ENCODE results near the gene TRPV5. TPM values are rescaled to one million over a fixed set of nuclear protein-coding genes. Genes with fewer than 3 reads are reported as not detected.
"Not testable (repeated sequence)": the region's sequence is repeated elsewhere in the genome, so short reads cannot be mapped to it uniquely, and the experiment has no call there.

TRPV5 gene
- not detected in 2 replicates for total RNA-seq

GRCh38 chr7:142933624-142934023 is at the start of gene TRPV5:
TRPV5 (minus strand) TSS chr7:142933746; CDS start chr7:142933459, 287 bp downstream.
- intact Hi-C loops (cut with micrococcal nuclease) = no loop called here
- H3K27me3 Mint-ChIP-seq (ENCODE audit: low read depth) = no peaks in the 10 kb centered on the region
- DNase-seq (ENCODE audit: low spot score) = no peak
- no peak within 1 kb of the TSS for H3K4me3 Mint-ChIP-seq (ENCODE audit: low read depth)
- H3K9me3 Mint-ChIP-seq = no peaks in the 10 kb centered on the region
- no peaks in the 10 kb centered on the region for H3K4me1 Mint-ChIP-seq (ENCODE audit: low read depth)
- H3K27ac Mint-ChIP-seq = no peak within 1 kb of the TSS
- no peaks in the 10 kb centered on the region for H3K36me3 Mint-ChIP-seq (ENCODE audit: low read depth)

- H3K36me3 Mint-ChIP-seq (ENCODE audit: low read depth); H3K4me1 Mint-ChIP-seq (ENCODE audit: low read depth); H3K9me3 Mint-ChIP-seq; intact Hi-C loops (cut with micrococcal nuclease); H3K27ac Mint-ChIP-seq; H3K4me3 Mint-ChIP-seq (ENCODE audit: low read depth); DNase-seq (ENCODE audit: low spot score): not testable (repeated sequence)
- peaks cover 25% of the 10 kb centered on the region for H3K27me3 Mint-ChIP-seq (ENCODE audit: low read depth)
These were observed 44.9 kb upstream of the TRPV5 start for GRCh38 chr7:142978402-142978801.

GRCh38 chr7:142974626-142975025 is 41.1 kb upstream of the TRPV5 start:
- Mint-ChIP-seq H3K27ac (no peak overlapping the region), H3K27me3 (ENCODE audit: low read depth) (peaks cover 10% of the 10 kb centered on the region), H3K4me1 (ENCODE audit: low read depth) (no peaks in the 10 kb centered on the region), H3K9me3 (peaks cover 8% of the 10 kb centered on the region), H3K36me3 (ENCODE audit: low read depth) (no peaks in the 10 kb centered on the region), H3K4me3 (ENCODE audit: low read depth) (no peak overlapping the region)
- intact Hi-C loops (cut with micrococcal nuclease) = no loop called here
- no peak for DNase-seq (ENCODE audit: low spot score)

DNA sequence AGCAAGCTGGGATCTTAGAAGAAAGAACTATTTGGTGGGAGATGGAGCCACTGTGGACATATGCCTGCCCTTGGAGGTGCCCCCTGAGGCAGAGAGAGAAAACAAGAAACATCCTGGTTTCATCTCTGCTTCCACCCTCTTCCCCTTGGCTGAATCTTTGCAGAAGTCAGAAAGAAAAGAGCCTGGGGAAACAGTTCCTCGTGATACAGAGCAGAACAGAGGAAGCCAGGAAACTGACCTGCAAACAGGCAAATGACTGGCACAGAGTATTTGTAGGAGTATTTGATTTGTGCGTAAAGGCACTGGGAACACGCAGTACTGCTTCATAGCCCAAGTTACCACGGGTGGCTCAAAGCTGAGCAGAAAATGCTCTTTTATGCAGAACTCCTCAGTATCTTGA is 35.6 kb upstream of the TRPV5 start:
- H3K27me3 Mint-ChIP-seq (ENCODE audit: low read depth) = peaks cover 11% of the 10 kb centered on the region
- no peaks in the 10 kb centered on the region for H3K4me1 Mint-ChIP-seq (ENCODE audit: low read depth)
- intact Hi-C loops (cut with micrococcal nuclease) = no loop called here
- no peaks in the 10 kb centered on the region for H3K36me3 Mint-ChIP-seq (ENCODE audit: low read depth)
- no peak overlapping the region for H3K27ac Mint-ChIP-seq
- no peak for DNase-seq (ENCODE audit: low spot score)
- H3K9me3 Mint-ChIP-seq = no peaks in the 10 kb centered on the region
- H3K4me3 Mint-ChIP-seq (ENCODE audit: low read depth) = no peak overlapping the region

DNA sequence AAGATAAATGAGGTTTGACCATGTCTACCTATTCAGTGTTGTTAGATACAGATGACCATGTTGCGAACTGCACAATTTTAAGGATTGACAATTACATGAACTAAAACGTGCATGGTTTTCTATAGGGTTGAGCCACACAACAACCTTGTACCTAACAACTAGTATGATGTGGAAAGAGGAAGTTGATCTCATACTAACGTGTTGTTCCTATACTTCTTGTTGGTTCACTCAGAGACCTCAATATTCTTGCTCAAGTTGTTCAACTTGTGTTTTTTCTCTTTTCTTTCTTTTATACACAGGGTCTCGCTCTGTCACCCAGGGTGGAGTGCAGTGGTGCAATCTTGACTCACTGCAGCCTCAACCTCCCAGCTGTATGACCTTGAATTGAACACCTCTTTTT is 34.7 kb upstream of the TRPV5 start:
- H3K27me3 Mint-ChIP-seq (ENCODE audit: low read depth) = peaks cover 9% of the 10 kb centered on the region
- DNase-seq (ENCODE audit: low spot score) = no peak
- no peaks in the 10 kb centered on the region for H3K36me3 Mint-ChIP-seq (ENCODE audit: low read depth)
- no peaks in the 10 kb centered on the region for H3K9me3 Mint-ChIP-seq
- intact Hi-C loops (cut with micrococcal nuclease) = no loop called here
- H3K4me3 Mint-ChIP-seq (ENCODE audit: low read depth) = no peak overlapping the region
- H3K27ac Mint-ChIP-seq = no peak overlapping the region
- no peaks in the 10 kb centered on the region for H3K4me1 Mint-ChIP-seq (ENCODE audit: low read depth)

GRCh38 chr7:142964502-142965246 is 31.1 kb upstream of the TRPV5 start:
- Mint-ChIP-seq H3K27me3 (ENCODE audit: low read depth) (peaks cover 10% of the 10 kb centered on the region), H3K27ac (no peak overlapping the region), H3K4me3 (ENCODE audit: low read depth) (no peak overlapping the region), H3K4me1 (ENCODE audit: low read depth) (no peaks in the 10 kb centered on the region), H3K36me3 (ENCODE audit: low read depth) (no peaks in the 10 kb centered on the region), H3K9me3 (no peaks in the 10 kb centered on the region)
- DNase-seq (ENCODE audit: low spot score) = no peak
- intact Hi-C loops (cut with micrococcal nuclease) = no loop called here

- no peak overlapping the region for H3K27ac Mint-ChIP-seq
- H3K36me3 Mint-ChIP-seq (ENCODE audit: low read depth) = no peaks in the 10 kb centered on the region
- intact Hi-C loops (cut with micrococcal nuclease) = no loop called here
- peaks cover 12% of the 10 kb centered on the region for H3K27me3 Mint-ChIP-seq (ENCODE audit: low read depth)
- DNase-seq (ENCODE audit: low spot score) = no peak
- H3K4me3 Mint-ChIP-seq (ENCODE audit: low read depth) = no peak overlapping the region
- no peaks in the 10 kb centered on the region for H3K9me3 Mint-ChIP-seq
- no peaks in the 10 kb centered on the region for H3K4me1 Mint-ChIP-seq (ENCODE audit: low read depth)
These were observed 30.4 kb upstream of the TRPV5 start for GRCh38 chr7:142963993-142964392.

DNA sequence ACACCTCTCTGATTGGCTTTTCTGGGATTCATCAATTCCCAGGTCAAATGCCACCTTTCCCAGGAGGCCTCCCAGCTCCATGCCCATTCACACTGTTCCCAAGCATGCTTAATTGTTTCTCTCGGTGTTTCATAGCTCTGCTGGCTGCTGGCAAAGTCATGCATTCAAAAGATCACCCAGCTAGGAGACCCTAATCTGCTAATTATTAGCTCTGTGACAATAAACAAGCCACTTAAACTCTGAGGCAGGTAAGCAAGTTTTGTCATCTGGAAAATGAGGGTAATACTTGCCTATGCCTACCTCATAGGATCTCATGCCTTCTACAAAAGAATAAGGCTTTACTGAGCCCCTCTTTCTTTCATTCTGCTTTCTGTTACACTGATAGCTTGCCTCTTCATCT is 29.4 kb upstream of the TRPV5 start:
- Mint-ChIP-seq H3K4me3 (ENCODE audit: low read depth) (no peak overlapping the region), H3K9me3 (no peaks in the 10 kb centered on the region), H3K36me3 (ENCODE audit: low read depth) (no peaks in the 10 kb centered on the region), H3K4me1 (ENCODE audit: low read depth) (no peaks in the 10 kb centered on the region), H3K27me3 (ENCODE audit: low read depth) (peaks cover 10% of the 10 kb centered on the region), H3K27ac (no peak overlapping the region)
- DNase-seq (ENCODE audit: low spot score) = no peak
- intact Hi-C loops (cut with micrococcal nuclease) = no loop called here

DNA sequence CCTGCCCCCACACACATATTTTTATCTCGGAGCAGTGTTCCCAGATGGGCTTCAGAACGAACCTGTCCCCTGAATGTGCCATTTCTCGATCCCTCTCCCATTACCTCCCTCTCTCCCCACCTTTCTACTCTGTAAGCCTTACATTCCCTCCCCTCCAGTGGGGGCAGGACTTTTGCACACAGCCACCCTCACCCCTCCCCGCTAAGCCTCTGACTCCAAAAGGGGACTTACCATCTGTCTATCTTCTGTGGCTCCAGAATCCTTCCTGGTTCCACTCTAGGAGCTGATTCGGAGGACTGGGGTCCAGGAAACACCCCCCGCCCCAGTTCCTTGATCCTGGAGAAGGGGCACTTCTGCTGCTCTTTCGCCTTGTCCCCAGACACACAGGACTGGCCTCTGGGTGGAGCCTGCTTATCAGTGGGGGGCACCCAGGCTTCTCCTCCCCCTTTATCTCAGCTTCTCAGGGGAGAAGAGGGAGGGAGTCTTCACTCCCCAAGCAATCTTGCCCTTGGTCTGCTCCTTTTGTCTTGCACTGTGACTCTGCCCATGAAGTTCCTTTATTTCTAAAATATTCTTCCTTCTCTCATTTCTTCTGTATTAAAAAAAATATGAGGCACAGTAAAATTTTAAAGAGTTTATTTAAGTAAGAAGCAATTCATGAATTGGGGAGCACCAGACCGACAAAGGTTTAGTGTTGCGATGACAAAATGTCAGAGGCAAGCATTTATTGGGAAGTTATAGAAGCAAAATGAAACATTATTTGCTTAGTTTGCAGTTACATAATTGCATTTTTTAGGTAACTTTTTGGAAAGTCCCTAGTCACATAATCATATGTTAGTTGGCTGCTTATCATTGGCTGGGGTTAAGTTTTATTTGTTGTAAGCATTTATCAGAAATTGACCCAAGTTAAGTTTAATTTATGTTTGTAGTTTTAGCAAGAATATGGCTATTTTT is 28.7 kb upstream of the TRPV5 start, which contains the start of gene KEL:
Gene KEL (minus strand): TSS at position 391 of the 954 bp plus-strand sequence. CDS start 157 bp downstream, at position 234.
- Mint-ChIP-seq H3K27ac (no peak within 1 kb of the TSS), H3K4me3 (ENCODE audit: low read depth) (no peak within 1 kb of the TSS), H3K36me3 (ENCODE audit: low read depth) (no peaks in the 10 kb centered on the region), H3K27me3 (ENCODE audit: low read depth) (peaks cover 10% of the 10 kb centered on the region), H3K4me1 (ENCODE audit: low read depth) (no peaks in the 10 kb centered on the region), H3K9me3 (no peaks in the 10 kb centered on the region)
- no peak for DNase-seq (ENCODE audit: low spot score)
- intact Hi-C loops (cut with micrococcal nuclease) = no loop called here

- Mint-ChIP-seq H3K4me3 (ENCODE audit: low read depth) (no peak overlapping the region), H3K4me1 (ENCODE audit: low read depth) (no peaks in the 10 kb centered on the region), H3K27ac (no peak overlapping the region), H3K9me3 (no peaks in the 10 kb centered on the region), H3K27me3 (ENCODE audit: low read depth) (peaks cover 10% of the 10 kb centered on the region), H3K36me3 (ENCODE audit: low read depth) (no peaks in the 10 kb centered on the region)
- no peak for DNase-seq (ENCODE audit: low spot score)
- intact Hi-C loops (cut with micrococcal nuclease) = no loop called here
These were observed 28.0 kb upstream of the TRPV5 start for GRCh38 chr7:142961595-142961972.

- no peak overlapping the region for H3K4me3 Mint-ChIP-seq (ENCODE audit: low read depth)
- peaks cover 13% of the 10 kb centered on the region for H3K27me3 Mint-ChIP-seq (ENCODE audit: low read depth)
- intact Hi-C loops (cut with micrococcal nuclease) = no loop called here
- peaks cover 2% of the 10 kb centered on the region for H3K9me3 Mint-ChIP-seq
- no peak overlapping the region for H3K27ac Mint-ChIP-seq
- no peak for DNase-seq (ENCODE audit: low spot score)
- no peaks in the 10 kb centered on the region for H3K4me1 Mint-ChIP-seq (ENCODE audit: low read depth)
- no peaks in the 10 kb centered on the region for H3K36me3 Mint-ChIP-seq (ENCODE audit: low read depth)
These were observed 27.5 kb upstream of the TRPV5 start for GRCh38 chr7:142960955-142961512.

- H3K4me1 Mint-ChIP-seq (ENCODE audit: low read depth) = no peaks in the 10 kb centered on the region
- intact Hi-C loops (cut with micrococcal nuclease) = no loop called here
These were observed 25.7 kb upstream of the TRPV5 start for GRCh38 chr7:142959202-142959601.

DNA sequence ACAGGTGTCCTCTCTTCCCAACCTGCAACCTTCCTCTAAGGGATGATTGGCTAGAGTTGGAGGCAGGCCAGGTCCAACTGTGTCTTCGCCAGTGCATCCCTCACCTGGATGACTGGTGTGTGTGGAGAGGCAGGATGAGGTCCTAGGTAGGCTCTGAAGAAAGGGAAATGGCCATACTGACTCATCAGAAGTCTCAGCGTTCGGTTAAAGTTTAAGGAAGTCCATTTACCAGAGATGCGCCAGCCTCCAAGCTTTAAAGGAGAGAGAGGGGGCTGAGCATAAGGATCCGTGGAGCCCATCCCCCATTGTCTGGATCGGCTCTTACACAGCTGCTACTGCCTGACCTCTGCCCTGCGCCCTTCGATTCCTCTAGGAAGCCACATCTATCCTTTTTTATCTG is 24.2 kb upstream of the TRPV5 start:
- Mint-ChIP-seq H3K9me3 (peaks cover 8% of the 10 kb centered on the region), H3K27ac (no peak overlapping the region), H3K27me3 (ENCODE audit: low read depth) (peaks cover 18% of the 10 kb centered on the region), H3K4me1 (ENCODE audit: low read depth) (no peaks in the 10 kb centered on the region), H3K4me3 (ENCODE audit: low read depth) (no peak overlapping the region), H3K36me3 (ENCODE audit: low read depth) (no peaks in the 10 kb centered on the region)
- no peak for DNase-seq (ENCODE audit: low spot score)
- intact Hi-C loops (cut with micrococcal nuclease) = no loop called here

More at GRCh38 chr7:142959202-142959601, 25.7 kb upstream of the TRPV5 start:
- Mint-ChIP-seq H3K27me3 (ENCODE audit: low read depth) (peaks cover 18% of the 10 kb centered on the region), H3K36me3 (ENCODE audit: low read depth) (no peaks in the 10 kb centered on the region), H3K4me3 (ENCODE audit: low read depth) (no peak overlapping the region), H3K9me3 (peaks cover 8% of the 10 kb centered on the region), H3K27ac (no peak overlapping the region)
- no peak for DNase-seq (ENCODE audit: low spot score)
